ENCODE results near the gene TEX2. TPM values are rescaled to one million over a fixed set of nuclear protein-coding genes. Genes with fewer than 3 reads are reported as not detected.

TEX2 gene
- total and polyA plus RNA-seq, 2 experiments from 2014 or later, result 7.5 to 17.7 TPM

- TF ChIP-seq, protein P1, sequence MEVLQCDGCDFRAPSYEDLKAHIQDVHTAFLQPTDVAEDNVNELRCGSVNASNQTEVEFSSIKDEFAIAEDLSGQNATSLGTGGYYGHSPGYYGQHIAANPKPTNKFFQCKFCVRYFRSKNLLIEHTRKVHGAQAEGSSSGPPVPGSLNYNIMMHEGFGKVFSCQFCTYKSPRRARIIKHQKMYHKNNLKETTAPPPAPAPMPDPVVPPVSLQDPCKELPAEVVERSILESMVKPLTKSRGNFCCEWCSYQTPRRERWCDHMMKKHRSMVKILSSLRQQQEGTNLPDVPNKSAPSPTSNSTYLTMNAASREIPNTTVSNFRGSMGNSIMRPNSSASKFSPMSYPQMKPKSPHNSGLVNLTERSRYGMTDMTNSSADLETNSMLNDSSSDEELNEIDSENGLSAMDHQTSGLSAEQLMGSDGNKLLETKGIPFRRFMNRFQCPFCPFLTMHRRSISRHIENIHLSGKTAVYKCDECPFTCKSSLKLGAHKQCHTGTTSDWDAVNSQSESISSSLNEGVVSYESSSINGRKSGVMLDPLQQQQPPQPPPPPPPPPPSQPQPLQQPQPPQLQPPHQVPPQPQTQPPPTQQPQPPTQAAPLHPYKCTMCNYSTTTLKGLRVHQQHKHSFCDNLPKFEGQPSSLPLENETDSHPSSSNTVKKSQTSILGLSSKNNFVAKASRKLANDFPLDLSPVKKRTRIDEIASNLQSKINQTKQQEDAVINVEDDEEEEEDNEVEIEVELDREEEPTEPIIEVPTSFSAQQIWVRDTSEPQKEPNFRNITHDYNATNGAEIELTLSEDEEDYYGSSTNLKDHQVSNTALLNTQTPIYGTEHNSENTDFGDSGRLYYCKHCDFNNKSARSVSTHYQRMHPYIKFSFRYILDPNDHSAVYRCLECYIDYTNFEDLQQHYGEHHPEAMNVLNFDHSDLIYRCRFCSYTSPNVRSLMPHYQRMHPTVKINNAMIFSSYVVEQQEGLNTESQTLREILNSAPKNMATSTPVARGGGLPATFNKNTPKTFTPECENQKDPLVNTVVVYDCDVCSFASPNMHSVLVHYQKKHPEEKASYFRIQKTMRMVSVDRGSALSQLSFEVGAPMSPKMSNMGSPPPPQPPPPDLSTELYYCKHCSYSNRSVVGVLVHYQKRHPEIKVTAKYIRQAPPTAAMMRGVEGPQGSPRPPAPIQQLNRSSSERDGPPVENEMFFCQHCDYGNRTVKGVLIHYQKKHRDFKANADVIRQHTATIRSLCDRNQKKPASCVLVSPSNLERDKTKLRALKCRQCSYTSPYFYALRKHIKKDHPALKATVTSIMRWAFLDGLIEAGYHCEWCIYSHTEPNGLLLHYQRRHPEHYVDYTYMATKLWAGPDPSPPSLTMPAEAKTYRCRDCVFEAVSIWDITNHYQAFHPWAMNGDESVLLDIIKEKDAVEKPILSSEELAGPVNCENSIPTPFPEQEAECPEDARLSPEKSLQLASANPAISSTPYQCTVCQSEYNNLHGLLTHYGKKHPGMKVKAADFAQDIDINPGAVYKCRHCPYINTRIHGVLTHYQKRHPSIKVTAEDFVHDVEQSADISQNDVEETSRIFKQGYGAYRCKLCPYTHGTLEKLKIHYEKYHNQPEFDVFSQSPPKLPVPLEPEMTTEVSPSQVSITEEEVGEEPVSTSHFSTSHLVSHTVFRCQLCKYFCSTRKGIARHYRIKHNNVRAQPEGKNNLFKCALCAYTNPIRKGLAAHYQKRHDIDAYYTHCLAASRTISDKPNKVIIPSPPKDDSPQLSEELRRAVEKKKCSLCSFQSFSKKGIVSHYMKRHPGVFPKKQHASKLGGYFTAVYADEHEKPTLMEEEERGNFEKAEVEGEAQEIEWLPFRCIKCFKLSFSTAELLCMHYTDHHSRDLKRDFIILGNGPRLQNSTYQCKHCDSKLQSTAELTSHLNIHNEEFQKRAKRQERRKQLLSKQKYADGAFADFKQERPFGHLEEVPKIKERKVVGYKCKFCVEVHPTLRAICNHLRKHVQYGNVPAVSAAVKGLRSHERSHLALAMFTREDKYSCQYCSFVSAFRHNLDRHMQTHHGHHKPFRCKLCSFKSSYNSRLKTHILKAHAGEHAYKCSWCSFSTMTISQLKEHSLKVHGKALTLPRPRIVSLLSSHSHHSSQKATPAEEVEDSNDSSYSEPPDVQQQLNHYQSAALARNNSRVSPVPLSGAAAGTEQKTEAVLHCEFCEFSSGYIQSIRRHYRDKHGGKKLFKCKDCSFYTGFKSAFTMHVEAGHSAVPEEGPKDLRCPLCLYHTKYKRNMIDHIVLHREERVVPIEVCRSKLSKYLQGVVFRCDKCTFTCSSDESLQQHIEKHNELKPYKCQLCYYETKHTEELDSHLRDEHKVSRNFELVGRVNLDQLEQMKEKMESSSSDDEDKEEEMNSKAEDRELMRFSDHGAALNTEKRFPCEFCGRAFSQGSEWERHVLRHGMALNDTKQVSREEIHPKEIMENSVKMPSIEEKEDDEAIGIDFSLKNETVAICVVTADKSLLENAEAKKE (CRISPR knock-in tag; IDR thresholded peaks at IDR 0.05), result no peak
- no peak for TF ChIP-seq CREB1 (CRISPR knock-in tag; IDR thresholded peaks at IDR 0.05; ENCODE audit: low read depth)
- TF ChIP-seq CTCF (conservative IDR thresholded peaks at IDR 0.05; ENCODE audit: low read depth in 2 of 2), result no peak
- no peak for TF ChIP-seq JUNB (IDR thresholded peaks at IDR 0.05; ENCODE audit: unreplicated experiment)
- TF ChIP-seq ZNF331 (CRISPR knock-in tag; IDR thresholded peaks at IDR 0.05; ENCODE audit: low read depth), result no peak
- no peak for TF ChIP-seq ETS1 (IDR thresholded peaks at IDR 0.05)
- no peak for TF ChIP-seq NANOG (IDR thresholded peaks at IDR 0.05; ENCODE audit: borderline replicate concordance)
Observed at GRCh38 chr17:64264891-64265290, 1.8 kb upstream of the TEX2 start (continued).
